ENCODE measurements around the gene KCTD16.

DNA sequence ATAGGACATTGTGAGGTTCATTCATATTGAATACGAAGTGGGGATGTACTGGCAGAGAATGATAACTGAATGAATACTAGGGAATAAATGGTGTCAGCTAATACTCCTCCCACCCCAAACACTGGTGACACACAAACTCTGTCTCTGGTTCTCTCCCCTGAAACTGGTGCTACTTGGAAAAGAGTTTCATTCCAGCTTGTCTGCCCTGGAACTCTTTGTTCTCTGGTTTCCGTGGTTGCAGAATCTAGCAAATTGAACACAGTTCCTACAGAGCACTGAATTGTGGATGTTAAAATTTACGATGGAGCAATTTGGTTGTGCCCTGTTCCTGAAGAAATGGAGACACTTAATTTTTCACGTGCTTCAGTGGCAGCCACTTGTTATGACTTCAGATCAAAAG lies 181.7 kb downstream of the KCTD16 start:
- TF ChIP-seq, protein P1, sequence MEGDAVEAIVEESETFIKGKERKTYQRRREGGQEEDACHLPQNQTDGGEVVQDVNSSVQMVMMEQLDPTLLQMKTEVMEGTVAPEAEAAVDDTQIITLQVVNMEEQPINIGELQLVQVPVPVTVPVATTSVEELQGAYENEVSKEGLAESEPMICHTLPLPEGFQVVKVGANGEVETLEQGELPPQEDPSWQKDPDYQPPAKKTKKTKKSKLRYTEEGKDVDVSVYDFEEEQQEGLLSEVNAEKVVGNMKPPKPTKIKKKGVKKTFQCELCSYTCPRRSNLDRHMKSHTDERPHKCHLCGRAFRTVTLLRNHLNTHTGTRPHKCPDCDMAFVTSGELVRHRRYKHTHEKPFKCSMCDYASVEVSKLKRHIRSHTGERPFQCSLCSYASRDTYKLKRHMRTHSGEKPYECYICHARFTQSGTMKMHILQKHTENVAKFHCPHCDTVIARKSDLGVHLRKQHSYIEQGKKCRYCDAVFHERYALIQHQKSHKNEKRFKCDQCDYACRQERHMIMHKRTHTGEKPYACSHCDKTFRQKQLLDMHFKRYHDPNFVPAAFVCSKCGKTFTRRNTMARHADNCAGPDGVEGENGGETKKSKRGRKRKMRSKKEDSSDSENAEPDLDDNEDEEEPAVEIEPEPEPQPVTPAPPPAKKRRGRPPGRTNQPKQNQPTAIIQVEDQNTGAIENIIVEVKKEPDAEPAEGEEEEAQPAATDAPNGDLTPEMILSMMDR (IDR thresholded peaks at IDR 0.05; ENCODE audit: low read length) = no peak
- TF ChIP-seq EZH2 (optimal IDR thresholded peaks at IDR 0.05; ENCODE audit: low read depth, low read length) (no peak), EZH2phosphoT487 (IDR thresholded peaks at IDR 0.05; ENCODE audit: low read length) (no peak)
